GM10248 (cell line): ENCODE data around the gene PHKG2.

ENCODE experiments used
- CTCF ChIA-PET: fragments of 300-600 bp; sonication (Branson Sonifier 250); formaldehyde crosslinking; extraction: SDS; loops from one replicate; lab custom pipeline; 2021; ENCODE audit warnings: antibody characterized with exemption; lab: Yijun Ruan, JAX
- POLR2A ChIA-PET: fragments of 350-650 bp; sonication (Branson Sonifier 250); formaldehyde crosslinking; extraction: SDS; loops from one replicate; lab custom pipeline; 2020; ENCODE audit warnings: antibody characterized with exemption; lab: Yijun Ruan, JAX
- DNase-seq: peaks from one replicate; pipeline ENCODE4 v3.0.0; 2012; ENCODE audit errors: extremely low spot score
- TF ChIP-seq, protein P1 (sequence below): IDR thresholded peaks from 2 replicates; pipeline ENCODE4 v1.5.1; 2012; ENCODE audit warnings: mild to moderate bottlenecking, low read depth; ENCODE audit errors: extremely low read depth, missing control alignments, control extremely low read depth

The PHKG2 gene

GRCh38 chr16:30720694-30721093, 27.5 kb upstream of the PHKG2 start:
- ChIA-PET POLR2A (no interaction called here), CTCF (interaction anchor here (1.2 to 2.4 kb wide), 3 partner anchors 11 to 23 kb away, joined by 3 to 6 read pairs (median 4); no protein-coding TSS in a partner anchor)
- TF ChIP-seq, protein P1, sequence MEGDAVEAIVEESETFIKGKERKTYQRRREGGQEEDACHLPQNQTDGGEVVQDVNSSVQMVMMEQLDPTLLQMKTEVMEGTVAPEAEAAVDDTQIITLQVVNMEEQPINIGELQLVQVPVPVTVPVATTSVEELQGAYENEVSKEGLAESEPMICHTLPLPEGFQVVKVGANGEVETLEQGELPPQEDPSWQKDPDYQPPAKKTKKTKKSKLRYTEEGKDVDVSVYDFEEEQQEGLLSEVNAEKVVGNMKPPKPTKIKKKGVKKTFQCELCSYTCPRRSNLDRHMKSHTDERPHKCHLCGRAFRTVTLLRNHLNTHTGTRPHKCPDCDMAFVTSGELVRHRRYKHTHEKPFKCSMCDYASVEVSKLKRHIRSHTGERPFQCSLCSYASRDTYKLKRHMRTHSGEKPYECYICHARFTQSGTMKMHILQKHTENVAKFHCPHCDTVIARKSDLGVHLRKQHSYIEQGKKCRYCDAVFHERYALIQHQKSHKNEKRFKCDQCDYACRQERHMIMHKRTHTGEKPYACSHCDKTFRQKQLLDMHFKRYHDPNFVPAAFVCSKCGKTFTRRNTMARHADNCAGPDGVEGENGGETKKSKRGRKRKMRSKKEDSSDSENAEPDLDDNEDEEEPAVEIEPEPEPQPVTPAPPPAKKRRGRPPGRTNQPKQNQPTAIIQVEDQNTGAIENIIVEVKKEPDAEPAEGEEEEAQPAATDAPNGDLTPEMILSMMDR, result no peak
- DNase-seq, result no peak

DNA sequence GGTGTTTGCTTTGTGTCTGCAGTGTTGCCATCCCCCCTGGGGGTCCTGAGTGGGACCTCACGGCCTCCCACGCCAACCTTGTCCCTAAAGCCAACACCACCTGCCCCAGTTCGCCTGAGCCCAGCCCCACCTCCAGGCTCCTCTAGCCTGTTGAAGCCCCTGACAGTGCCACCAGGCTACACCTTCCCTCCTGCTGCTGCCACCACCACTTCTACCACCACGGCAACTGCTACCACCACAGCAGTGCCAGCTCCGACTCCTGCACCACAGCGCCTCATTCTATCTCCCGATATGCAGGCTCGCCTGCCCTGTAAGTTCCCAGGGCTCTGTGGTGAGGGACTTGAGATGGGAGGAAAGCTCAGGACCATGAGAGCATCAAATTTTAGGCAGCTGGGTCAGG, 27.1 kb upstream of the PHKG2 start:
- no peak for DNase-seq
- TF ChIP-seq, protein P1, result no peak
- CTCF ChIA-PET, result interaction anchor here (1.2 to 2.4 kb wide), 5 partner anchors 11 to 23 kb away, joined by 3 to 6 read pairs (median 3); no protein-coding TSS in a partner anchor
- POLR2A ChIA-PET, result no interaction called here

DNA sequence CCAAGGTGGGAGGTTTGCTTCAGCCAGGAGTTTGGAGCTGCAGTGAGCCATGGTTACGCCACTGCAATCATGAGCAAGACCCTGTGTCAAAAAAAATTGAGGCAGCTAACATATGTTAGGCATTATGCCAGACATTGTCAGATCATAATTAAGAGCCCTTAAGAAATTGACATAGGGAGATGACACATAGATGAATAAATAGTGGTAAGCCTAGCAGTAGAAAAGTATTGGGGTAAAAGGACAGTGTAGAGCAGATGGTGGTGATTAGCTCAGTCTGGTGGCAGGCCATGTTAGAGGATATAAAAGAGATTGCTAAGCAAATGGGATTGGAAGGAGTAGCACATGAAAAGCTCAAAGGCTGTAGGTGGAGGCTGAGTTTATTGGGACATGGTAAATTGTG, 26.6 kb upstream of the PHKG2 start:
- CTCF ChIA-PET, result interaction anchor here (1.0 to 2.4 kb wide), 6 partner anchors 11 to 84 kb away, joined by 3 to 6 read pairs (median 3); no protein-coding TSS in a partner anchor
- POLR2A ChIA-PET, result no interaction called here
- TF ChIP-seq, protein P1, result no peak
- DNase-seq, result no peak

DNA sequence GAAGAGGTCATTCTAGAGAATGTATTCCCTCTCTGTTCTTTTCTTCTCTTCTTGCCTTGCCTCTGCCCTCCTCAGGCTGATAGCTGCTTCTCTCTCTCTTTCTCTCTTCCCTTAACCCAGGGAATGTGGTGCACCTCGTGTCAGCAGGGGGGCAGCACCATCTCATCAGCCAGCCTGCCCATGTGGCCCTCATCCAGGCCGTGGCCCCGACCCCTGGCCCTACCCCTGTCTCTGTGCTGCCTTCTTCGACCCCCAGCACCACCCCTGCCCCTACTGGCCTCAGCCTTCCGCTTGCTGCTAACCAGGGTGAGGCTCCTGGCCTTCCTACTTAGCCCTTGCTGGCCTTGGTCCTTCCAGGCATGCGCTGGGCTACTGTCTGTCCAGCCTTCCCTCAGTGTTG, 25.8 kb upstream of the PHKG2 start:
- DNase-seq, result no peak
- CTCF ChIA-PET, result interaction anchor here (1.0 to 3.1 kb wide), 7 partner anchors 10 to 219 kb away, joined by 3 to 10 read pairs (median 4); no protein-coding TSS in a partner anchor

GRCh38 chr16:30722916-30723315, 25.3 kb upstream of the PHKG2 start:
- no peak for DNase-seq
- ChIA-PET CTCF (interaction anchor here (0.7 to 3.1 kb wide), 6 partner anchors 11 to 219 kb away, joined by 3 to 10 read pairs (median 4); no protein-coding TSS in a partner anchor), POLR2A (interaction anchor here (1.2 kb wide), 1 partner anchor 62 kb away, joined by 3 read pairs; no protein-coding TSS in a partner anchor)
- TF ChIP-seq, protein P1, result no peak

More for the DNA sequence above, 25.8 kb upstream of the PHKG2 start:
- POLR2A ChIA-PET, result no interaction called here
- TF ChIP-seq, protein P1, result peak; percentile 32

DNA sequence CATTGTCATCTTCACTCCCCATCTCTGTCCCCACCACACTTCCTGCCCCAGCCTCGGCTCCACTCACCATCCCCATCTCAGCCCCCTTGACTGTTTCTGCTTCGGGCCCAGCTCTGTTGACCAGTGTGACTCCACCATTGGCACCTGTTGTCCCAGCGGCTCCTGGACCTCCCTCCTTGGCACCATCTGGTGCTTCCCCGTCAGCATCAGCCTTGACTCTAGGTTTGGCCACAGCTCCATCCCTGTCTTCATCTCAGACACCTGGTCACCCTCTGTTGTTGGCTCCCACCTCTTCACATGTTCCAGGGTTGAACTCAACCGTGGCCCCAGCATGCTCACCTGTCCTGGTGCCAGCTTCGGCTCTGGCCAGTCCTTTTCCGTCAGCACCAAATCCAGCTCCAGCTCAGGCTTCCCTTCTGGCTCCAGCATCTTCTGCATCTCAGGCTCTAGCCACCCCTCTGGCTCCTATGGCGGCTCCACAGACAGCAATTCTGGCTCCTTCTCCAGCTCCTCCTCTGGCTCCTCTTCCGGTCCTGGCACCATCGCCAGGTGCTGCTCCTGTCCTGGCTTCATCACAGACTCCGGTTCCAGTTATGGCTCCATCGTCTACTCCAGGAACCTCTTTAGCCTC, 24.4 kb upstream of the PHKG2 start:
- TF ChIP-seq, protein P1, result no peak

More for the DNA sequence above, 24.4 kb upstream of the PHKG2 start:
- DNase-seq, result no peak
- ChIA-PET POLR2A (interaction anchor here (1.2 kb wide), 1 partner anchor 63 kb away, joined by 3 read pairs; no protein-coding TSS in a partner anchor), CTCF (interaction anchor here (1.0 to 3.1 kb wide), 5 partner anchors 10 to 218 kb away, joined by 3 to 10 read pairs (median 5); no protein-coding TSS in a partner anchor)
